ENCODE results near the gene TRIM26.

- TF ChIP-seq CTCF (IDR thresholded peaks at IDR 0.05) (no peak), POLR2A (IDR thresholded peaks at IDR 0.05) (no peak)
Observed at GRCh38 chr6:30227763-30228487, 14.7 kb upstream of the TRIM26 start.
